ENCODE measurements around the gene HOXD8. TPM values are rescaled to one million over a fixed set of nuclear protein-coding genes. Genes with fewer than 3 reads are reported as not detected.

HOXD8 gene
- total RNA-seq, 2 donors from 2014 or later, result not detected

DNA sequence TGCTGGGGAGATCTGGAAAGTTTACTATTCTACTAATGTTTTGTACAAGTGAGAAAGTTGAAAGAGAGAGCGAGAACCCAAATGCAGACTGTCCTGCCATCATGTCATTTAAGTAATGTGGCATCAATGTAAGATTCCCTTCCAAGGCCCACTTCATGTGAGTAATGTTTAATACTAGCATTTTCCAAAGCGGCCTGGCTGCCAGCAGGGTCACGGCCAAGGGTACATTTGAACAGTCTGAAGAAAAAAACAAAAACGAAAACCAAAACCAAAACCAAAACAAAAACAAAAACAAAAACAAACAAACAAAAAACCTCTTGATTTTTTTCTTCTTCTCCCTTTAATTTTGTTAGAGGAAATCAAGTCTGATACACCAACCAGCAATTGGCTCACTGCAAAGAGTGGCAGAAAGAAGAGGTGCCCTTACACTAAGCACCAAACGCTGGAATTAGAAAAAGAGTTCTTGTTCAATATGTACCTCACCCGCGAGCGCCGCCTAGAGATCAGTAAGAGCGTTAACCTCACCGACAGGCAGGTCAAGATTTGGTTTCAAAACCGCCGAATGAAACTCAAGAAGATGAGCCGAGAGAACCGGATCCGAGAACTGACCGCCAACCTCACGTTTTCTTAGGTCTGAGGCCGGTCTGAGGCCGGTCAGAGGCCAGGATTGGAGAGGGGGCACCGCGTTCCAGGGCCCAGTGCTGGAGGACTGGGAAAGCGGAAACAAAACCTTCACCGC lies 10.7 kb upstream of the HOXD8 start:
- no peak for DNase-seq (ENCODE audit: low spot score in 2 of 2)
- ATAC-seq, result no peak
- H3K27ac Mint-ChIP-seq, result peak overlapping the region in 1 of 2 donors; percentile 74

DNA sequence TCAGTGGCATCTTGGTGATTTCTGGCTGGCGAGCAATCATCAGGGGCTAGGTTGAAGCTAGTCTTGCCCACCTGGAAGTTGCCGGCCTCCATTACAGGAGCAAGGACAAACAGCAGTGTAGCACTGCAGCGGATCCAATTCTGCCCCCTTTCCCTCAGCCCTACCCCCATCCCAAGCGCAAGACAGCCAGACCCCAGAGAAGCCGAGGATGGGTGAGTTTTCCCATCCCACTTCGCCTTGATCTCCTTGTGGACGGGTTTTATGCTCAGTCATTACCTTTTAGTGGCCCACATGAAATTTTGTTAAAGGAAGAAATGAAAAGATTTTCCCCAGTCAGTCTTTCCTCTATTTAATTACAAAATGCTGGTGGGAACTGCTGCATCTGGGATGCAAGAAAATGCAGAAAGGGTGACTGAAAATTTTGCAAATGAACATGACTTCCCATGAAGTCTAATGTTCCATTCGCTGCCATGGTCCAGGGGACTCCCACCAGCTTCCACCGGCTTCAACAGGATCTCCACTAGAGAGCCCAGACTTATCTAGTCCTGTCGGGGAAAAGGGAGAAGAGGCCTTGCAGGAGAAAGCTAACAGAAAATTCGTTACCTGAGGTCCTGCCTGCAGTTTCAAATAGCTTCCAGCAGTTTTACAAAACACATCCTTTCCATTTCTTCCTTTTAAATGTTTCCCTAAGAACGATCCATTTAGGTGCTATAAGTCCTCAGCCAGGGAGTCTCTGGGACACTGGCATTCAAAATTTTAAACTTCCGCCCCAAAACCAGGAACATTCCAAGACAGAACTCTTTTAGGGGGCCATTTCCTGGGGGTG lies 8.9 kb upstream of the HOXD8 start:
- DNase-seq (ENCODE audit: low spot score in 2 of 2), result no peak
- H3K27ac Mint-ChIP-seq, result peak overlapping the region in 1 of 2 donors; percentile 44
- peaks cover 21 to 44% of the 10 kb centered on the region in 2 donors for H3K36me3 Mint-ChIP-seq
- peaks cover 0 to 11% of the 10 kb centered on the region in 2 donors for H3K9me3 Mint-ChIP-seq
- no peak for ATAC-seq

More for the DNA sequence above, 10.7 kb upstream of the HOXD8 start:
- Mint-ChIP-seq H3K36me3 (peaks cover 21 to 44% of the 10 kb centered on the region in 2 donors), H3K9me3 (peaks cover 0 to 11% of the 10 kb centered on the region in 2 donors)

DNA sequence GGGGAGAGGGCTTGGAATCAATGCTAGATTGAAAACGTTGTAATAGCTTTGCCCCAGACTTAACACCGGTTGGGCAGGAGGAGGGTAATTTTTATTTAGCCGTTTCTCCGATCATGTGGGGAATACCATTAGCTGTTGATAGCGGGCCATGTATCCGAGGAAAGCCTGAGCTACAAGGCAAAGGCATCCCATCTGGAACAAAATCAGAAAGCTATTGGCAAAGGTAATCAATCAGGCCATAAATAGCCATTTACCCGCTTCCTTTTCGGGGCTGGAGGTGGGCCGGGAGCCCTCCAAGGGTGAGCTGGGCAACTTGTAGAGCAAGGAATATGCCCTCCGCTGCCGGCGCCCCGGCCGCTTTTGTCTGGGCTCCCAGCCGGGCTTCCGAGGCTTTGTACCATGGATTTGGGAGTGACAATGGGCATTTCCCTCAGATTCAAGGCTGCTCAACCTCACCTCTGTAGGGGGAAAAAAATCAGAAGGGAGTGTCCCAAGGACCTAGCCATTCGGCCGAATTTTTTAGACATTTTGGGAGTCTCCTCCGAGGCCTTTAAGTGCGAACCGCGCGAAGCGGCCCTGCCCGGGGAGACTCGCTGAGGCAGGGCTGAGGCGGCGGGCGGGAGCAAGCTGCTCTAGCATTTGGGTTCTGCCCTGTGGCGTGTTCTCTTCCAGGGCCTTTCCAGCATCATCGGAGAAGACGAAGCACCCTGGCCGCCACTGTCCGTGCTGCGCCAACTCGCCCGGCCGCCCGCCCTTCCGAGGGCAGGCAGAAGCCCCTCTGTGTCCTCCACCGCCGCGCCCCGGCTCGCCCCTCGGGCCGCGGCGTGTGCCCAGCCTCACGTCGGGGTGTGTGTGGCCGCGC lies 8.1 kb upstream of the HOXD8 start:
- Mint-ChIP-seq H3K36me3 (peaks cover 20 to 42% of the 10 kb centered on the region in 2 donors), H3K9me3 (peaks cover 0 to 11% of the 10 kb centered on the region in 2 donors), H3K27ac (peak overlapping the region in 1 of 2 donors; percentile 44)
- ATAC-seq, result no peak
- no peak for DNase-seq (ENCODE audit: low spot score in 2 of 2)

DNA sequence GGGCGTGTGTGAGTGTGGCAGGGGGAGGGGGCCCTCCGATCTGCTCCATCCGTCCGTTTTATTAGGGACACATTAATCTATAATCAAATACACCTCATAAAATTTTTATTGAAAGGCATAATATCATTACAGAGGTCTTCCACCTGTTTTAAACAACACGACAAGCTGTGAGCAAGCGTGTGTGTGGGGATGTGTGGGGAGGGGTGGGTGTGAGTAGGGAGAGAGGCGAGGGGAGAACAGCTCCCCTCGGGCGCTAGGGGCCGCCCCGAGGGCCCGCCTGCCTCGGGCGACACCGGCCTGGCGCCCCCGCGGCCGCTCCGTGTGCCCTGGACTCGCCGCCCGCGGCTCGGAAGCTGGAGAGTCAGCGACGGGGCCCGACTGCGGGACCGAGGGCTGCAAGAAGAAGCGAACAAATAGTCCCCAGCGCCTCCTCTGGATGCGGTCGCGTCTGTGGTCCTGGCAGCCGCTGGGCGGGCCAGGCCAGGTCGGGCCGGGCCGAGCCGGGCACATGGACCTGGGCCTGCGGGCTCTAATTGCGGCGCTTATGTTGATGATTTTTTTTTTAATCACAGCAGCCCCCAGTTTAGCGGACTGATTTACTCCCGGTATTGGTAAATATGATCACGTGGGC lies 7.3 kb upstream of the HOXD8 start:
- H3K9me3 Mint-ChIP-seq, result peaks cover 0 to 7% of the 10 kb centered on the region in 2 donors
- peak in 1 of 2 donors; percentile 29 for ATAC-seq
- DNase-seq (ENCODE audit: low spot score in 2 of 2), result no peak
- no peak overlapping the region for H3K27ac Mint-ChIP-seq
- peaks cover 12 to 35% of the 10 kb centered on the region in 2 donors for H3K36me3 Mint-ChIP-seq

DNA sequence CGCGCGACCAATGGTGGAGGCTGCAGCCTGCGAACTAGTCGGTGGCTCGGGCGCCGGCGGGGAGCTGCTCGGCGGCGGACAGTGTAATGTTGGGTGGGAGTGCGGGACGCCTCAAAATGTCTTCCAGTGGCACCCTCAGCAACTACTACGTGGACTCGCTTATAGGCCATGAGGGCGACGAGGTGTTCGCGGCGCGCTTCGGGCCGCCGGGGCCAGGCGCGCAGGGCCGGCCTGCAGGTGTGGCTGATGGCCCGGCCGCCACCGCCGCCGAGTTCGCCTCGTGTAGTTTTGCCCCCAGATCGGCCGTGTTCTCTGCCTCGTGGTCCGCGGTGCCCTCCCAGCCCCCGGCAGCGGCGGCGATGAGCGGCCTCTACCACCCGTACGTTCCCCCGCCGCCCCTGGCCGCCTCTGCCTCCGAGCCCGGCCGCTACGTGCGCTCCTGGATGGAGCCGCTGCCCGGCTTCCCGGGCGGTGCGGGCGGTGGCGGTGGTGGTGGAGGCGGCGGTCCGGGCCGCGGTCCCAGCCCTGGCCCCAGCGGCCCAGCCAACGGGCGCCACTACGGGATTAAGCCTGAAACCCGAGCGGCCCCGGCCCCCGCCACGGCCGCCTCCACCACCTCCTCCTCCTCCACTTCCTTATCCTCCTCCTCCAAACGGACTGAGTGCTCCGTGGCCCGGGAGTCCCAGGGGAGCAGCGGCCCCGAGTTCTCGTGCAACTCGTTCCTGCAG lies 6.7 kb upstream of the HOXD8 start, which contains the start of gene HOXD9:
Gene HOXD9 (plus strand): TSS at position 37 of the 728 bp plus-strand sequence. CDS start 50 bp downstream, at position 87.
- ATAC-seq (peak in 1 of 2 donors; percentile 60), DNase-seq (ENCODE audit: low spot score in 2 of 2) (no peak)
- Mint-ChIP-seq H3K9me3 (peaks cover 0 to 5% of the 10 kb centered on the region in 2 donors), H3K27ac (peak within 1 kb of the TSS in 1 of 2 donors; percentile 81), H3K36me3 (peaks cover 11 to 30% of the 10 kb centered on the region in 2 donors)

DNA sequence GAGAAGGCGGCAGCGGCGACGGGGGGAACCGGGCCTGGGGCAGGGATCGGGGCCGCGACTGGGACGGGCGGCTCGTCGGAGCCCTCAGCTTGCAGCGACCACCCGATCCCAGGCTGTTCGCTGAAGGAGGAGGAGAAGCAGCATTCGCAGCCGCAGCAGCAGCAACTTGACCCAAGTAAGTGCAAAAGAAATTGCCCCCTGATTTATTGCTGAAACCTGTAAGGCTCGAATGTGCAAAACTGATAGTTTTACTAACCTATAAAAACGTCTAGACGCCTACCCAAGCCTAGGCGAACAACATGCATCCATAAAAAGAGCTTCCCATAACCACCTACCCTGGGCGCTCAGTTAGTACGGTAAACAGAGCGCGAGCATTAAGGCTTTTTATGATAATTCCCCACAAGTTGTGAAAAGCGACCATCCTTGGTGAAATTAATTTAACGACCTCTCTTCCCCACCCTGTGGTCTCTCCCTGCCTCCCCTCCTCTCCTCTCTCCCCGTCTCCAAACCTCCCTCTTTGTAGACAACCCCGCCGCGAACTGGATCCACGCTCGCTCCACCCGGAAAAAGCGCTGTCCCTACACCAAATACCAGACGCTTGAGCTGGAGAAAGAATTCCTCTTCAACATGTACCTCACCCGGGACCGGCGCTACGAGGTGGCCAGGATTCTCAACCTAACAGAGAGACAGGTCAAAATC lies 5.9 kb upstream of the HOXD8 start:
- H3K36me3 Mint-ChIP-seq, result peaks cover 5 to 29% of the 10 kb centered on the region in 2 donors
- H3K27ac Mint-ChIP-seq, result peak overlapping the region in 1 of 2 donors; percentile 81
- no peaks in the 10 kb centered on the region for H3K9me3 Mint-ChIP-seq
- no peak for DNase-seq (ENCODE audit: low spot score in 2 of 2)
- ATAC-seq, result no peak

DNA sequence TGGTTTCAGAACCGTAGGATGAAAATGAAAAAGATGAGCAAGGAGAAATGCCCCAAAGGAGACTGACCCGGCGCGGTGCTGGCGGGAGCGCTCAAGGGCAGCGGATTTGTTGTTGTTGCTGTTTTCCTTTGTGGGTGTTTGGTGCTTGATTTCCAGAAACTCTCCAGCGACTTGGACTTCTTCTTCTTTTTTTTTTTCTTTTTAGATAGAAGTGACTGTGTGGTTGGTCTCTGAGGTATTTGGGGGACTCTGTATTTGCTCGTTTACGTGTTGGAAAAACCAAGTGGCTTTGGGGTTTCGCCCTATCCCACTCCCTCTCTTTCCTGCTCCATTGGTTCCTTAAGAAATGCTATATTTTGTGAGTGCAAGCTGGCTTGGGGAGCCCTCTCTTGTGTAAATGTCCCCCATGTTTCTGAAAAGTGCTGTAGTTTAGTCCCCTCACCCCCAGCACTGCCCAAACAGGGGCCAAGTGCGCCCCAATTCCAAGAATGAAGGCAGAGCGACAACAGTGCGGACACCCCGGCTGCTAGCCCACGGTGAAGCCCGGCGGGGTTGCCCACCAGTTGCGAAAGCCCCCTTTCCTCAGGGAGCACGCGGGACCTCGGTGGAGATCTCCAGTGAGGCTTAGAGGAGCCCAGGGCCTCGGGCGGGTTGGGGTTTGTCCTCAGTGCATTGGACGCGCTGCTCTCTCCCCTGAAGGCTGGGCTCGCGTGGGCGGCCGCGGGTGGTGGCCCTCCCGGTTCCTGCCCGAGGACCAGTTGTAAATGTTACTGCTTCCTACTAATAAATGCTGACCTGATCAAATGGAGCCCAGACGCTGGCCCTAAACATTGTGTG lies 5.2 kb upstream of the HOXD8 start:
- ATAC-seq (no peak), DNase-seq (ENCODE audit: low spot score in 2 of 2) (no peak)
- Mint-ChIP-seq H3K9me3 (no peaks in the 10 kb centered on the region), H3K27ac (no peak overlapping the region), H3K36me3 (peaks cover 0 to 25% of the 10 kb centered on the region in 2 donors)

DNA sequence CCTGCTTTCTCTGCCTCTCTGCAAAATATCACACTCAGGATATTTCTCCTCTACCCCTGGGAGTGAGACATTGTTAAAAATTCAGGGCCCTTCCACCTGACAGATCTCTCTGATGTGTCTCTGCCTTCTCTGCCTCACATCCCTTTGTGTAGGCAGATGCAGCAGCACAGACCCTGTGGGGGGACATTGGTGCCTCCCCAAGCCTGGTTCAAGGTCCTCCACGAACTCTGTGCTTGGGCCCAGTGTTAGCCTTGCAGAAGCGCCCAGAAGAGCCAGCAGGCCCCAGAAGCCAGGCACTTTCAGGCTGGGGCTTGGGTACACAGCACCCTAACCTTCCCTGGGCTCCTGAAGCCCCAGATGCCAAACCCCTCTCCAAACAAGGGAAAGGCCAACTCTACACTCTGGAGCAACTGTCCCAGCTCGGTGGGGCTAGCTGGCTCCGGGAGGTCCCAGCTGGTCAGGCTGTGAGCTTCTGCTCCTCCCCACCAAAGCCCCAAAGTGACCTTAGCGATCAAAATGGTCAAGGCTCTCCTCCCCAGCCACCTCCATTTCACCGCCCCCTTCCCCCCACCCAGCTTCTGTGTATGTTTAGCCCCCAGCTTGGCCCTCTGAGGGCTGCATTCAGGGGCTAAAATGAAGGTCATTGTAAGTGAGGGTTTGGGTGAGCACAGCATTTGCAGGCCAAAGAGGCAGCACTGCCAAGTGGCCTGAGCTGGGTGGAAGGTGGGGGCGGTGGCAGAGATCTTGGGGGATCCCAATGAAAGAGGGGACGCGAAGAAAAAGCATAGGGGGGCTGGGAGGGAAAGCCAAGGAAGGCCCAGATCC lies 4.3 kb upstream of the HOXD8 start:
- Mint-ChIP-seq H3K27ac (no peak overlapping the region), H3K9me3 (no peaks in the 10 kb centered on the region), H3K36me3 (peaks cover 0 to 18% of the 10 kb centered on the region in 2 donors)
- DNase-seq (ENCODE audit: low spot score in 2 of 2), result no peak
- no peak for ATAC-seq

DNA sequence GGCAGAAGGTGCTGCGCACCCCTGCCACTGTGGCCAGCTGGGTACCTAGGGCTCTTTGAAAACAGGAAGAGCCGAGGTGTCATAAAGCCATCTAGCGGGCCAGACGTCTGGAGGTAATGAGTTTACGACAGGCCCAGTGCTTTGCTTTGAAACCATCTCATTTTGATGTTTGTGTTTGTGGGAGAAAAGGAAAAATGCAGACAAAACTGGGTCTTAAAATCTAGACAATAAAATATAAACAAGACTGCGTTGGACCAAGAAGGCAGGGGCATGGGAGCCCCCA lies 3.8 kb upstream of the HOXD8 start:
- Mint-ChIP-seq H3K9me3 (no peaks in the 10 kb centered on the region), H3K27ac (no peak overlapping the region), H3K36me3 (peaks cover 0 to 13% of the 10 kb centered on the region in 2 donors)
- ATAC-seq, result no peak
- no peak for DNase-seq (ENCODE audit: low spot score in 2 of 2)

DNA sequence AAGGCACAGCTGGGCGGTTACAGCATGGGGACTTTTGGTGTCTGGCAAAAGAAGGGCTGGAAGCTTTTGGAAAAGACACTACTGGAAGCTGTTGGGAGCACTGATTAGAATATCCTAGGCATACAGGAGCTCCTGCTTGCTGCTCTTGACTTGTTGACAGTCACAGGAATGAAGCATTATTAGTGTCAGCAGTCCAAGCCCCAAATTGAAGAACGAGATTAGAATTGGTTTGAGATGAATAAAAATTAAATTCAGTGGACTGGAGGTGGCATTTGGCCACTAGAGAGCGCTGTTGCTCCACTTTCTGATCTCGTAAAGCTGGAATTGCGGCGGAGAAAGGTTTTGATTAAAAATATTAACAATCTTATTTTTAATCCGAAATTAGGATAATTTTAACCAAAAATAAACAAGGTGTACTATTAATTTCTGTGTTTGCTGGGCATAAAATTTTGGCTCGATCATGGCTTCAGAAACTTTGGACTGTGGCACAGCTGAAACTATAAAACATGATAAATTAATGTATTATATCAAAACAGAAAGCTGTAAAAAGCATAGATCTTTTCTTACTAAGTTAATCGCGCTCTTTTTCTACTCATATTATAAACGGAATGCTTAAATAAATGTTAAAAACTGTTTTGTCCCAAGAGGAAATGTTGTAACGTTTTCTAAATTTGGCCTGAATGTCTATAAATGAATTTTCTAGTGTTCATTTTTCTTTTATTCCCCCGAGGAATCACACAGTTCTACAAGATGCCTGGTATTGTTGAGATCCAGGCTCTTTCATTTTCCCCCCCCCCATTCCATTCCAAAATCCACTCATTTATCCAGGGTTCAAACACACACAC lies 2.4 kb upstream of the HOXD8 start:
- ATAC-seq (no peak), DNase-seq (ENCODE audit: low spot score in 2 of 2) (peak in 1 of 2 donors; percentile 70)
- no peaks in the 10 kb centered on the region for H3K9me3 Mint-ChIP-seq
- no peak overlapping the region for H3K27ac Mint-ChIP-seq
- peaks cover 0 to 6% of the 10 kb centered on the region in 2 donors for H3K36me3 Mint-ChIP-seq

DNA sequence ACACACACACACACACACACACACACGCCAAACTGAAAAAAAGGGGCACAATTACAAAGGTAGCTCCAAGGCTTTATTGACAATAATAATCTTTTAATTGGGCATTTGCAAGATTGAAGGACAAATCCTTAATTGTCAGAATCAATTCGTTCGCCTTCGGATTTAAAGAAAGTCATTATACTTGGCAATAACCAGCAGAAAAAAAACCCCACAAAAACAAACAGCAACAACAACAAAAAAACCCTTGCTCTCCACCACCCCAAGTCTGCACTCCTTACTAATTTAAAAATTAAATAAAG lies 1.8 kb upstream of the HOXD8 start:
- no peaks in the 10 kb centered on the region for H3K9me3 Mint-ChIP-seq
- ATAC-seq, result no peak
- peaks cover 0 to 11% of the 10 kb centered on the region in 2 donors for H3K36me3 Mint-ChIP-seq
- H3K27ac Mint-ChIP-seq, result no peak overlapping the region
- DNase-seq (ENCODE audit: low spot score in 2 of 2), result no peak

DNA sequence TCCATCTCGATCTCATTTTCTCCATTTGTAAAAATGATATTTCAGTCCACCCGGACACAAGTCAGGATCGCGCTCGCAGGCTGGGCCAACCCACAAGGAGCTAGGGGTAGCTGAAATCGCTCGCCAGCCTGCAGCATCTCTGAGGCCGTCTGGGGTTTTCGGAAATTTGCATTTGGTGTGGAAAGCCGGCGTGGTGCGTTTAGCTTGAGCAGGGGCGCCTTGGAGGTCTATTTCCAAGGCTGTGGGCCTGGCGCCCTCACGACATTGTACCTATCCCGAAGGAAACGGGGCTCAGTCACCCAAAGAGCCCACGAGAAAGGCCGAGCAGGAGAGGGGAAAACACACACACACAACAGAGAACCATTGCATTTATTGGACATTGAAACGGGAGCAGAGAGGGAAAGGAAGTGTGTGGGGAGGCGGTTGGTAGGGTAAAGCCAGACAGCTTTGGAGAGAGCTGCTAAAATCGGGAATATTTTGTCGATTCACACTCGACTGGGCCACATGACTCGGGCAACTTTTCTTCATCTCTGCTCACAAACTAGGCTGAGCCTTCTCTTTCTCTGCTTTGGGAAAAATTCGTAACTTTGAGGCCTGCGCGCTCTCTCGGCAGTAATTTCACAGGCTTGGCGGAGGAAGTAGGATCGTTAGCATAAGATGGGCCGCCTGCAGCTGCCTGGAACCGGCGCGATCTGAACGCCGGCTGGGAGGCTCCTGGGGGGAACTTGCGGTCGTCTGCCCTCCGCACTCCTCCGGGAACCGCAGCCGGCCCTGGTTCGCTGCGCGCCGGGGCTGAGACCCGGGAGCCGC lies 1.1 kb upstream of the HOXD8 start:
- ATAC-seq, result no peak
- Mint-ChIP-seq H3K36me3 (peaks cover 0 to 15% of the 10 kb centered on the region in 2 donors), H3K27ac (peak overlapping the region in 1 of 2 donors; percentile 77), H3K9me3 (no peaks in the 10 kb centered on the region)
- no peak for DNase-seq (ENCODE audit: low spot score in 2 of 2)

All from activated naive CD4-positive, alpha-beta T cell treated with anti-CD3 and anti-CD28 coated beads, Interleukin-2, amount 50 U/mL, for 72 hours (primary cell).